ENCODE measurements around the gene DDX20. TPM values are rescaled to one million over a fixed set of nuclear protein-coding genes. Genes with fewer than 3 reads are reported as not detected.
A peak's percentile ranks its signal among the peaks of the same experiment; 100 is the strongest.

The DDX20 gene
- polyA plus RNA-seq, 1 donor from 2014 or later: 26.5 TPM

- no peaks in the 10 kb centered on the region for H3K9me2 ChIP-seq (ENCODE audit: insufficient read depth, low read length)
- H3K79me2 ChIP-seq (replicated peaks; ENCODE audit: insufficient read depth, low read length): no peaks in the 10 kb centered on the region
- H3K36me3 ChIP-seq (ENCODE audit: insufficient read depth, low read length): no peaks in the 10 kb centered on the region
- H3K9ac ChIP-seq (ENCODE audit: low read length): peak overlapping the region; percentile 73
- H3K9me3 ChIP-seq (ENCODE audit: low read length): no peaks in the 10 kb centered on the region
- H3K4me3 ChIP-seq (ENCODE audit: low read length): peak overlapping the region; percentile 86
- no peak overlapping the region for H3K27ac ChIP-seq (ENCODE audit: low read length)
- H4K20me1 ChIP-seq (ENCODE audit: insufficient read depth): no peaks in the 10 kb centered on the region
- H2AFZ ChIP-seq (ENCODE audit: low read depth, low read length): no peak overlapping the region
- H3K4me2 ChIP-seq (ENCODE audit: low read length): no peak overlapping the region
- H3F3A ChIP-seq (ENCODE audit: insufficient read depth, low read length, poor library complexity, severe bottlenecking): no peaks in the 10 kb centered on the region
- peaks cover 3% of the 10 kb centered on the region for H3K27me3 ChIP-seq (ENCODE audit: insufficient read depth, low read depth, low read length)
- TF ChIP-seq SMC3 (conservative IDR thresholded peaks at IDR 0.05; ENCODE audit: poor library complexity) (no peak), EZH2 (IDR thresholded peaks at IDR 0.05; ENCODE audit: borderline replicate concordance, insufficient read depth, low read length, poor library complexity, severe bottlenecking) (no peak), MXI1 (conservative IDR thresholded peaks at IDR 0.05; ENCODE audit: poor library complexity, severe bottlenecking) (no peak), TAF1 (IDR thresholded peaks at IDR 0.05; ENCODE audit: low read depth) (no peak), RAD21 (conservative IDR thresholded peaks at IDR 0.05) (no peak), EP300 (conservative IDR thresholded peaks at IDR 0.05; ENCODE audit: poor library complexity, severe bottlenecking) (no peak), POLR2AphosphoS5 (IDR thresholded peaks at IDR 0.05) (no peak), REST (IDR thresholded peaks at IDR 0.05; ENCODE audit: borderline replicate concordance) (no peak)
- TF ChIP-seq, protein P1, sequence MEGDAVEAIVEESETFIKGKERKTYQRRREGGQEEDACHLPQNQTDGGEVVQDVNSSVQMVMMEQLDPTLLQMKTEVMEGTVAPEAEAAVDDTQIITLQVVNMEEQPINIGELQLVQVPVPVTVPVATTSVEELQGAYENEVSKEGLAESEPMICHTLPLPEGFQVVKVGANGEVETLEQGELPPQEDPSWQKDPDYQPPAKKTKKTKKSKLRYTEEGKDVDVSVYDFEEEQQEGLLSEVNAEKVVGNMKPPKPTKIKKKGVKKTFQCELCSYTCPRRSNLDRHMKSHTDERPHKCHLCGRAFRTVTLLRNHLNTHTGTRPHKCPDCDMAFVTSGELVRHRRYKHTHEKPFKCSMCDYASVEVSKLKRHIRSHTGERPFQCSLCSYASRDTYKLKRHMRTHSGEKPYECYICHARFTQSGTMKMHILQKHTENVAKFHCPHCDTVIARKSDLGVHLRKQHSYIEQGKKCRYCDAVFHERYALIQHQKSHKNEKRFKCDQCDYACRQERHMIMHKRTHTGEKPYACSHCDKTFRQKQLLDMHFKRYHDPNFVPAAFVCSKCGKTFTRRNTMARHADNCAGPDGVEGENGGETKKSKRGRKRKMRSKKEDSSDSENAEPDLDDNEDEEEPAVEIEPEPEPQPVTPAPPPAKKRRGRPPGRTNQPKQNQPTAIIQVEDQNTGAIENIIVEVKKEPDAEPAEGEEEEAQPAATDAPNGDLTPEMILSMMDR (IDR thresholded peaks at IDR 0.05; ENCODE audit: poor library complexity, severe bottlenecking): no peak
These were observed 17.6 kb upstream of the DDX20 start for GRCh38 chr1:111738133-111738435.

- H3K27ac ChIP-seq (ENCODE audit: low read length): peak overlapping the region; percentile 76
- peaks cover 3% of the 10 kb centered on the region for H3K27me3 ChIP-seq (ENCODE audit: insufficient read depth, low read depth, low read length)
- no peaks in the 10 kb centered on the region for H3K9me2 ChIP-seq (ENCODE audit: insufficient read depth, low read length)
- H2AFZ ChIP-seq (ENCODE audit: low read depth, low read length): peak overlapping the region; percentile 62
- no peaks in the 10 kb centered on the region for H3K9me3 ChIP-seq (ENCODE audit: low read length)
- H3K9ac ChIP-seq (ENCODE audit: low read length): peak overlapping the region; percentile 73
- no peaks in the 10 kb centered on the region for H4K20me1 ChIP-seq (ENCODE audit: insufficient read depth)
- peak overlapping the region; percentile 86 for H3K4me3 ChIP-seq (ENCODE audit: low read length)
- TF ChIP-seq MXI1 (conservative IDR thresholded peaks at IDR 0.05; ENCODE audit: poor library complexity, severe bottlenecking) (no peak), EZH2 (IDR thresholded peaks at IDR 0.05; ENCODE audit: borderline replicate concordance, insufficient read depth, low read length, poor library complexity, severe bottlenecking) (no peak), EP300 (conservative IDR thresholded peaks at IDR 0.05; ENCODE audit: poor library complexity, severe bottlenecking) (no peak)
- H3K4me2 ChIP-seq (ENCODE audit: low read length): peak overlapping the region; percentile 52
- no peaks in the 10 kb centered on the region for H3K79me2 ChIP-seq (replicated peaks; ENCODE audit: insufficient read depth, low read length)
- H3K36me3 ChIP-seq (ENCODE audit: insufficient read depth, low read length): no peaks in the 10 kb centered on the region
- no peaks in the 10 kb centered on the region for H3F3A ChIP-seq (ENCODE audit: insufficient read depth, low read length, poor library complexity, severe bottlenecking)
These were observed 17.1 kb upstream of the DDX20 start for GRCh38 chr1:111738436-111739193.

All from neural cell (in vitro differentiated cells).